Right lobe of liver (tissue), 6 donors: ENCODE measurements around the gene ATP8B3. TPM values are rescaled to one million over a fixed set of nuclear protein-coding genes. Genes with fewer than 3 reads are reported as not detected.

Source experiments
- ATAC-seq, 4 donors: fragments of 200-7000 bp; cut with Tn5 transposase; one replicate each; pipeline ENCODE4 v1.9.1; 2020; ENCODE audit warnings: mild to moderate bottlenecking in 4 of 4, moderate library complexity in 4 of 4
- DNase-seq, 3 donors: peaks; one replicate each; pipeline ENCODE4 v3.0.0-alpha.2; 2020
- H3K27ac ChIP-seq, 3 donors: fragments of 200-600 bp; one replicate each; pipeline ENCODE4 v1.8.0; 2022
- H3K27me3 ChIP-seq, 2 donors: fragments of 200-600 bp; one replicate each; pipeline ENCODE4 v1.8.0; 2022
- H3K36me3 ChIP-seq, 4 donors: fragments of 200-600 bp; sonication (generic) in 1 of 4; one replicate each; pipeline versions ENCODE4 v1.5.1 to v1.8.0; 2017 to 2022; ENCODE audit warnings: control low read depth in 1 of 4
- H3K4me1 ChIP-seq, 4 donors: fragments of 200-600 bp; sonication (generic) in 1 of 4; one replicate each; pipeline versions ENCODE4 v1.5.1 to v1.8.0; 2017 to 2022; ENCODE audit warnings: control low read depth in 1 of 4
- H3K4me3 ChIP-seq, 3 donors: fragments of 200-600 bp; one replicate each; pipeline ENCODE4 v1.8.0; 2022
- H3K9me3 ChIP-seq, 4 donors: fragments of 200-600 bp; sonication (generic) in 1 of 4; one replicate each; pipeline versions ENCODE4 v1.5.1 to v1.8.0; 2017 to 2022; ENCODE audit warnings: control low read depth in 1 of 4
- CTCF ChIP-seq, 4 donors: fragments of 200-600 bp in 3 of 4; fragments of 450-650 bp in 1 of 4; IDR thresholded peaks; one replicate each; pipeline versions ENCODE4 v1.5.1 to v1.8.0; 2016 to 2022; ENCODE audit warnings: antibody characterized with exemption in 4 of 4, mild to moderate bottlenecking in 2 of 4
- POLR2A ChIP-seq: fragments of 450-650 bp; IDR thresholded peaks from one replicate; pipeline ENCODE4 v1.6.1; 2017; ENCODE audit warnings: antibody characterized with exemption, mild to moderate bottlenecking
- WGBS: methylation state at CpG from one replicate; pipeline ENCODE4 v1.1.6; 2018; ENCODE audit warnings: low coverage, low lambda C conversion rate; ENCODE audit not compliant: insufficient coverage; ENCODE audit errors: missing lambda C conversion rate; 5-methylcytosine and 5-hydroxymethylcytosine counted together
- intact Hi-C, 2 donors: fragments of 100-400 bp; cut with DNase I; formaldehyde crosslinking; loops; one replicate each; pipeline versions ENCODE4 v1.11.2 to v1.14.1; 2022
- total RNA-seq, 6 experiments: library from RNA; depleted of rRNA in 2 of 6; stranded (reverse); fragments of >200 nt in 2 of 6; fragmentation: NEBNext Ultra II Directional in 3 of 6; extraction: Animal tissue kit (Norgen Biotek cat#: 25700) in 3 of 6; gene quantifications; one replicate each; pipeline versions ENCODE4 v1.1.0 to v1.2.4, GENCODE V29; 2016 to 2023
- donor health status: DM: no; HTN: yes; CAD: no.
- donor health status: DM: no; HTN: no; CAD: no.
- donor health status: DM: no; HTN: no; CAD: no.
- donor health status: DM: no; HTN: yes; CAD: no.
- donor health status: DM: no; HTN: yes; CAD: no.

Gene ATP8B3
- total RNA-seq, 6 experiments from 2014 or later: 0.86 to 5.7 (median 3.1) TPM

DNA sequence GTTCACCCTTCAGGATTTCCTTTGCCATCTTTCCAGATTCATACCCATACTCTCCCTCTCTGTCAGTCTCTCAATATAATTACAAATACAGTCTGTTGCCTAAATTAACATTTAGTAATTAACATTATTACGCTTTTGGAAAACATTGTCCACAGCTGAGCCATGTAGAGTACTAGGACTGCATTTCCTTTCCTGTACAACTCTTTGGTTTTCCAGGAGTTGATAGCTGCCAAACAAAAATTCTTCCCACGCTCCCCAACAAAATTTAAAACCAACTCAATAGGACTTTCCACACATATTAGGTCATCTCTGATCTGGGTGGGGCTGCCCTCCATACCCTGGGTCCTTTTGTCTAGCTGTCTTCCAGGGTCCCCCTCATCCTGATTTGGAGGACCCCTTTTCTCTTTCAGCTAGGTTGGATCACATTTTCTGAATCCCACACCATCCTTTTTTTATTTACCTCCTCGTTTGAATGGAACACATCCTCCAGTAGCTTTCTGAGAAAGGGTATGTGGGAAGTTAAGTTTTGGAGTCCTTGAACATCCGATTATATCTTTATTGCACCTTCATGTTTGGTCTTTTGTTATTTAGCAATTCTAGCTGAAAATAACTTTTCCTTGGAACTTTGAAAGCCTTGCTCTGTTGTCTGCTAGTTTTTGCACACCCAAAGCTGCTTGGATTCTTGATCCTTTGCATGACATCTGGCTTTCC, 41.1 kb downstream of the ATP8B3 start:
- peaks cover 0 to 24% of the 10 kb centered on the region in 2 donors for H3K27me3 ChIP-seq
- ATAC-seq: no peak
- TF ChIP-seq CTCF (IDR thresholded peaks at IDR 0.05) (no peak), POLR2A (no peak)
- no peaks in the 10 kb centered on the region for H3K9me3 ChIP-seq
- no peak overlapping the region for H3K4me3 ChIP-seq
- 63% methylated on average over 4 of the region's 4 CpGs for WGBS
- H3K36me3 ChIP-seq: no peaks in the 10 kb centered on the region
- H3K4me1 ChIP-seq: no peaks in the 10 kb centered on the region
- DNase-seq: no peak
- H3K27ac ChIP-seq: no peak overlapping the region
- intact Hi-C loops: no loop called here

DNA sequence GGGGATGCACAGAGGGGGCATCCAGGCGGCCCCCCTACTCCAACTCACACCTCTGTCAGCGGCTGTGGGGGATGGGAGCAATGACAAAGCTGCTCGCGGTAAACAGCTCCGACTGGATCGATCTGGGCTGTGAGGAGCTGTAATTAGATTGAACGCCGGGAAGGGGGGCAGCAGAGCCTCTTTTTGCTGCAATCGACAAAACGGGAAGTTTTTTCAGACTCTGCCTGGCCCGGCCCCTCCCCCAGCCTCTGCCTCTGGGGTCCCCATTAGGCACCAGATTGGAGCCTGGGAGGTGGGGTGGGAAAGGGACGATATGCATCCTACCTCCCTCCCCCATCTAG, 42.5 kb downstream of the ATP8B3 start:
- peaks cover 0 to 15% of the 10 kb centered on the region in 2 donors for H3K27me3 ChIP-seq
- ATAC-seq (no peak), DNase-seq (no peak)
- no peaks in the 10 kb centered on the region for H3K4me1 ChIP-seq
- intact Hi-C loops: loop anchor here in 1 of 2 donors (5.0 to 10.0 kb wide), 3 partner anchors 82 to 225 kb away; no protein-coding TSS in a partner anchor
- H3K4me3 ChIP-seq: no peak overlapping the region
- no peak overlapping the region for H3K27ac ChIP-seq
- H3K36me3 ChIP-seq: no peaks in the 10 kb centered on the region
- H3K9me3 ChIP-seq: no peaks in the 10 kb centered on the region
- WGBS: 1% methylated on average over 10 of the region's 12 CpGs
- TF ChIP-seq POLR2A (no peak), CTCF (IDR thresholded peaks at IDR 0.05) (no peak)

- Histone ChIP-seq H3K27ac (no peak overlapping the region), H3K4me1 (no peaks in the 10 kb centered on the region), H3K9me3 (no peaks in the 10 kb centered on the region), H3K4me3 (no peak overlapping the region), H3K36me3 (no peaks in the 10 kb centered on the region), H3K27me3 (peaks cover 0 to 15% of the 10 kb centered on the region in 2 donors)
- TF ChIP-seq CTCF (IDR thresholded peaks at IDR 0.05) (no peak), POLR2A (no peak)
- DNase-seq (no peak), ATAC-seq (no peak)
- intact Hi-C loops: loop anchor here in 1 of 2 donors (5.0 to 10.0 kb wide), 3 partner anchors 82 to 224 kb away; no protein-coding TSS in a partner anchor
- WGBS: 57% methylated on average over 4 of the region's 9 CpGs
These were observed 43.0 kb downstream of the ATP8B3 start for GRCh38 chr19:1768918-1769644.

GRCh38 chr19:1768248-1768647, 43.8 kb downstream of the ATP8B3 start:
- WGBS: 9% methylated on average over 11 of the region's 13 CpGs
- Histone ChIP-seq H3K4me3 (no peak overlapping the region), H3K4me1 (no peaks in the 10 kb centered on the region), H3K36me3 (no peaks in the 10 kb centered on the region), H3K9me3 (no peaks in the 10 kb centered on the region), H3K27ac (no peak overlapping the region), H3K27me3 (peaks cover 0 to 15% of the 10 kb centered on the region in 2 donors)
- intact Hi-C loops: loop anchor here in 1 of 2 donors (5.0 to 10.0 kb wide), 3 partner anchors 81 to 223 kb away; no protein-coding TSS in a partner anchor
- ATAC-seq (no peak), DNase-seq (no peak)
- peak in 2 of 4 donors; percentile 17 to 21 for TF ChIP-seq CTCF (IDR thresholded peaks at IDR 0.05)
- no peak for TF ChIP-seq POLR2A
